Epithelial cell of esophagus (primary cell): ENCODE data around the gene TECPR1.

Source experiments
- DNase-seq: peaks from one replicate; pipeline ENCODE4 v3.0.0; 2010; ENCODE audit warnings: low read depth
- H3K4me3 ChIP-seq: 2 replicates; pipeline ENCODE4 v1.5.1; 2011; ENCODE audit warnings: mild to moderate bottlenecking, low read length, control low read depth
- TF ChIP-seq, protein P1 (sequence below): IDR thresholded peaks from 2 replicates; pipeline ENCODE4 v1.5.1; 2011; ENCODE audit warnings: low read depth, mild to moderate bottlenecking, low read length, control low read depth, inconsistent platforms; ENCODE audit not compliant: insufficient read depth; ENCODE audit errors: missing control alignments

TECPR1 gene

GRCh38 chr7:98248156-98248555 lies 3.9 kb downstream of the TECPR1 start:
- DNase-seq: no peak
- TF ChIP-seq, protein P1, sequence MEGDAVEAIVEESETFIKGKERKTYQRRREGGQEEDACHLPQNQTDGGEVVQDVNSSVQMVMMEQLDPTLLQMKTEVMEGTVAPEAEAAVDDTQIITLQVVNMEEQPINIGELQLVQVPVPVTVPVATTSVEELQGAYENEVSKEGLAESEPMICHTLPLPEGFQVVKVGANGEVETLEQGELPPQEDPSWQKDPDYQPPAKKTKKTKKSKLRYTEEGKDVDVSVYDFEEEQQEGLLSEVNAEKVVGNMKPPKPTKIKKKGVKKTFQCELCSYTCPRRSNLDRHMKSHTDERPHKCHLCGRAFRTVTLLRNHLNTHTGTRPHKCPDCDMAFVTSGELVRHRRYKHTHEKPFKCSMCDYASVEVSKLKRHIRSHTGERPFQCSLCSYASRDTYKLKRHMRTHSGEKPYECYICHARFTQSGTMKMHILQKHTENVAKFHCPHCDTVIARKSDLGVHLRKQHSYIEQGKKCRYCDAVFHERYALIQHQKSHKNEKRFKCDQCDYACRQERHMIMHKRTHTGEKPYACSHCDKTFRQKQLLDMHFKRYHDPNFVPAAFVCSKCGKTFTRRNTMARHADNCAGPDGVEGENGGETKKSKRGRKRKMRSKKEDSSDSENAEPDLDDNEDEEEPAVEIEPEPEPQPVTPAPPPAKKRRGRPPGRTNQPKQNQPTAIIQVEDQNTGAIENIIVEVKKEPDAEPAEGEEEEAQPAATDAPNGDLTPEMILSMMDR: no peak

GRCh38 chr7:98244871-98245270 lies 7.2 kb downstream of the TECPR1 start:
- H3K4me3 ChIP-seq: no peak overlapping the region
- no peak for DNase-seq
- TF ChIP-seq, protein P1: no peak

More at GRCh38 chr7:98248156-98248555, 3.9 kb downstream of the TECPR1 start:
- H3K4me3 ChIP-seq: no peak overlapping the region

DNA sequence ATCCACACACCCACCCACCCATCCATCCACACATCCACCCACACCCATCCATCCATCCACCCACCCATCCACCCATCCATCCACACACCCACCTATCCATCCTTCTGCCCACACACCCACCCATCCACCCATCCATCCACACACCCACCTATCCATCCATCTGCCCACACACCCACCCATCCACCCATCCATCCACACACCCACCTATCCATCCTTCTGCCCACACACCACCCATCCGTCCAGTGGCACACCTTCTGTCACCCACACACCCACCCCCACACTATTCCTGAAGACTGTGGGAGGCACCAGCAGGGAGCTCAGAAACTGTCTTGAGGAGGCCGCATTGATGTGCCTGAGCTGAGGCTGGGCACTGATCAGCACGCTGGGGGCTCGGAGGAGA lies 9.1 kb downstream of the TECPR1 start:
- no peak for DNase-seq
- TF ChIP-seq, protein P1: no peak
- H3K4me3 ChIP-seq: no peak overlapping the region

GRCh38 chr7:98242342-98242741 lies 9.7 kb downstream of the TECPR1 start:
- H3K4me3 ChIP-seq: no peak overlapping the region
- TF ChIP-seq, protein P1: no peak
- DNase-seq: no peak

DNA sequence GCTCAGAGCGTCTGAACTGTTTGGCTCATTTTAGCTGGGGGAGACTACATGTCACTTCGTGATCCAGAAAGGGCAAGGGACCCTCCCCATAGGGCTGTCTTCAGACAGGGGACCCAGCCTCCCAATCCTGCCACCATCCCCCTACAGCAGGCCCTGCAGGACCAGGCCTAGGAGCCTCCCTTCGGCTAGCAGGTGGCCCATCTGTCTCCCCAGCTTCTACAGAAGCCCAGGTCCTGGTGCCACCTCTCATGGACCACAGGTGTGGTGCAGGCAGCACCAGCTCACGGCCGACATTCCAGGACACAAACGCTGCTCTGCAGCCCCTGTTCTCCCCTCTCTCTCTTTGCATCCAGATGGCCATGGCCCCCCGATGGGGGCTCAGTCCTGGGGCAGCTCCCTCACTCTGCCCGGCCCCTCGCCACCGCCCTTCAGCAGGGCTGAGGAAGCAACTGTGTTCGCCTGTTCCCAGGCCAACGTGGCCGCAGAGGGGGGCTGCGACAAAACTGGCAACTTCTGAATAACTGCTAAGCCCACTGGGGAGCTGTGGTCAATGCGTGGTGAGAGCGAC lies 10.3 kb downstream of the TECPR1 start:
- DNase-seq: no peak
- TF ChIP-seq, protein P1: no peak
- H3K4me3 ChIP-seq: no peak overlapping the region

GRCh38 chr7:98240961-98241673 lies 10.9 kb downstream of the TECPR1 start:
- no peak overlapping the region for H3K4me3 ChIP-seq
- peak; percentile 41 for DNase-seq
- TF ChIP-seq, protein P1: peak; percentile 75

- TF ChIP-seq, protein P1: no peak
- no peak for DNase-seq
These were observed 13.1 kb downstream of the TECPR1 start for GRCh38 chr7:98238976-98239375.

More at GRCh38 chr7:98238976-98239375, 13.1 kb downstream of the TECPR1 start:
- H3K4me3 ChIP-seq: no peak overlapping the region
